ENCODE measurements around the gene RASGRF1. TPM values are rescaled to one million over a fixed set of nuclear protein-coding genes. Genes with fewer than 3 reads are reported as not detected.

RASGRF1 gene
- total RNA-seq, 1 experiment from 2014 or later = not detected

- no peak overlapping the region for H3K4me3 ChIP-seq (ENCODE audit: low read length)
- no TSS peak for BruUV-seq (replicated peaks)
- no peaks in the 10 kb centered on the region for H3K36me3 ChIP-seq (ENCODE audit: low read depth, low read length)
- intact Hi-C loops (cut with micrococcal nuclease) = no loop called here
- no peak for DNase-seq
- peaks cover 34% of the 10 kb centered on the region for H3K27me3 ChIP-seq (ENCODE audit: low read length)
- H2AFZ ChIP-seq (ENCODE audit: low read length) = no peak overlapping the region
- CTCF ChIA-PET = no interaction called here
- POLR2A ChIA-PET (ENCODE audit: unreplicated experiment) = no interaction called here
- no peak overlapping the region for H3K9ac ChIP-seq (ENCODE audit: low read length)
- H3K4me2 ChIP-seq (ENCODE audit: low read length) = no peak overlapping the region
- H3K79me2 ChIP-seq (ENCODE audit: low read length) = no peaks in the 10 kb centered on the region
- no peaks in the 10 kb centered on the region for H3K9me3 ChIP-seq (ENCODE audit: low read length)
- TF ChIP-seq EZH2phosphoT487 (IDR thresholded peaks at IDR 0.05; ENCODE audit: borderline replicate concordance, low read length) (no peak), EZH2 (IDR thresholded peaks at IDR 0.05; ENCODE audit: low read length, unreplicated experiment) (no peak), CTCF (conservative IDR thresholded peaks at IDR 0.05; ENCODE audit: low read depth, low read length) (no peak)
- no peak for ATAC-seq
- H4K20me1 ChIP-seq (ENCODE audit: low read length) = no peaks in the 10 kb centered on the region
- no peak overlapping the region for H3K27ac ChIP-seq (ENCODE audit: low read length)
- no peaks in the 10 kb centered on the region for H3K4me1 ChIP-seq (ENCODE audit: insufficient read depth, low read length)
- H3K9me2 ChIP-seq (replicated peaks; ENCODE audit: low read length) = 0 out of 2 replicates have a peak, but pooled peaks cover under 1% of the 10 kb centered on the region
- no peaks in the 10 kb centered on the region for H3F3A ChIP-seq (ENCODE audit: low read length, unreplicated experiment)
These were observed 31.0 kb upstream of the RASGRF1 start for GRCh38 chr15:79121571-79121970.

DNA sequence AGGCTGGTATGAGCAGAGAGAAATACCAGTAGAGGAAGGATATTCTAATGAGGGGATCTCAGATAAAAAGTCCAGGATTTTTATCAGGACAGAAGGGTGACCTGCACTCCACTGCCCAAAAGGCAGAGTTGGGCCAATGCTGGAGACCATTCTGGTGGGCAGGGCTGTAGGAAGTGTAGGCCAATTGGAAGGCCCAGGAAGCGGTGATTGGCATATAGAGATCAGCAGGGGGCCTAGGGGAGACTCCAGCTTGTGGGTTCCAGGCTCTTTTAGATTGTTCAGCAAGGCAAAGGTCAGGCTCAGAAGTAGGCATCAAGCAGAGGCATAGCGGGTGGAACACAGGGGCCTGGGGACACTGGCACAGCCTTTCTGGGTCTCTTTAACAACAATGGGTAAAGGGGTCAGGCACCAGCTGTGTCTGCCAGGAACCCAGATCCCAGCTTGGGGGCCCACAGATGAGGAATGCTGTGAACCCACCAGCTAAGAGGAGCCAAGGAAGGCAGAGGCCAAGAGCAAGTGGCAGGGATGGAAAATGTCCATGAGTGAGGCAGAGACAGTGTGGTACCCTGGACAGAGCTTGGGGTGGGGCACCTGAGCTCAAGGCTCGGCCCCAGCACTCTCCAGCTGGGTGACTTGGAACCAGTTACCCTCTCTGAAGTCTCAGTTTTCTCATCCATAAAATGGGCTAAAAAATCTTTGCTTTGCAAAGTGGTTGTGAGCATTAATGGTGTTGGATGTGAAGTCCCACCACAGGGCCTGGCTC lies 27.0 kb upstream of the RASGRF1 start:
- Histone ChIP-seq H3K4me1 (ENCODE audit: insufficient read depth, low read length) (no peaks in the 10 kb centered on the region), H3K4me2 (ENCODE audit: low read length) (no peak overlapping the region), H3F3A (ENCODE audit: low read length, unreplicated experiment) (no peaks in the 10 kb centered on the region), H3K79me2 (ENCODE audit: low read length) (no peaks in the 10 kb centered on the region), H3K9me3 (ENCODE audit: low read length) (no peaks in the 10 kb centered on the region), H3K36me3 (ENCODE audit: low read depth, low read length) (no peaks in the 10 kb centered on the region), H3K9me2 (replicated peaks; ENCODE audit: low read length) (no peaks in the 10 kb centered on the region), H3K27me3 (ENCODE audit: low read length) (peaks cover 43% of the 10 kb centered on the region), H2AFZ (ENCODE audit: low read length) (no peak overlapping the region), H3K27ac (ENCODE audit: low read length) (no peak overlapping the region), H3K9ac (ENCODE audit: low read length) (no peak overlapping the region), H3K4me3 (ENCODE audit: low read length) (no peak overlapping the region), H4K20me1 (ENCODE audit: low read length) (no peaks in the 10 kb centered on the region)
- intact Hi-C loops (cut with micrococcal nuclease) = no loop called here
- no peak for TF ChIP-seq EZH2 (IDR thresholded peaks at IDR 0.05; ENCODE audit: low read length, unreplicated experiment)
- TF ChIP-seq CTCF (conservative IDR thresholded peaks at IDR 0.05; ENCODE audit: low read depth, low read length) = no peak
- no peak for TF ChIP-seq EZH2phosphoT487 (IDR thresholded peaks at IDR 0.05; ENCODE audit: borderline replicate concordance, low read length)
- BruUV-seq (replicated peaks) = no TSS peak
- ATAC-seq = no peak
- ChIA-PET POLR2A (ENCODE audit: unreplicated experiment) (no interaction called here), CTCF (no interaction called here)
- no peak for DNase-seq

DNA sequence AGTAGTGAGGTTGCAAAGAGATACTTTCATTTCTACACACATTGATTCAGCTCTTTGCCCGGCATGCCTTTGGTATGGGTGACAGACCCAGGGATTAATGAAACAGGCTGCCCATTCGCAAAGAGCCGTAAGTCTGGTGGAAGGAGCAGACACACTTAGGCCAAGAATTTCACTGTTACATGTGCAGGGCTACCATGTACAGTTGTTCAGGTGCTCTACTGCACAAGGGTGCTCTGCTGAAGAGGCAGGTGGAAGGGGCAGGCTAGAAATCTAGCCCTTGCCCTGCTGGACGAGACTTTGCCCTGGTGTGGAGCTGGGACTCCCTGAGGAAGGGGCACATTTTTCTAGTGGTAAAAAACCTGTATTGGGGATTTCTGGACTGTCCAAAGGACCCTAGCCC lies 26.2 kb upstream of the RASGRF1 start:
- Histone ChIP-seq H4K20me1 (ENCODE audit: low read length) (no peaks in the 10 kb centered on the region), H3K4me2 (ENCODE audit: low read length) (no peak overlapping the region), H2AFZ (ENCODE audit: low read length) (no peak overlapping the region), H3K9me2 (replicated peaks; ENCODE audit: low read length) (no peaks in the 10 kb centered on the region), H3K79me2 (ENCODE audit: low read length) (no peaks in the 10 kb centered on the region), H3K36me3 (ENCODE audit: low read depth, low read length) (no peaks in the 10 kb centered on the region), H3F3A (ENCODE audit: low read length, unreplicated experiment) (no peaks in the 10 kb centered on the region), H3K27ac (ENCODE audit: low read length) (no peak overlapping the region), H3K4me1 (ENCODE audit: insufficient read depth, low read length) (no peaks in the 10 kb centered on the region), H3K27me3 (ENCODE audit: low read length) (peaks cover 44% of the 10 kb centered on the region), H3K9ac (ENCODE audit: low read length) (no peak overlapping the region), H3K9me3 (ENCODE audit: low read length) (no peaks in the 10 kb centered on the region), H3K4me3 (ENCODE audit: low read length) (no peak overlapping the region)
- TF ChIP-seq EZH2 (IDR thresholded peaks at IDR 0.05; ENCODE audit: low read length, unreplicated experiment) = no peak
- no peak for TF ChIP-seq CTCF (conservative IDR thresholded peaks at IDR 0.05; ENCODE audit: low read depth, low read length)
- TF ChIP-seq EZH2phosphoT487 (IDR thresholded peaks at IDR 0.05; ENCODE audit: borderline replicate concordance, low read length) = no peak
- DNase-seq = no peak
- intact Hi-C loops (cut with micrococcal nuclease) = no loop called here
- ChIA-PET POLR2A (ENCODE audit: unreplicated experiment) (no interaction called here), CTCF (no interaction called here)
- BruUV-seq (replicated peaks) = no TSS peak
- ATAC-seq = no peak
